ENCODE results near the gene KLF6. TPM values are rescaled to one million over a fixed set of nuclear protein-coding genes. Genes with fewer than 3 reads are reported as not detected.

The KLF6 gene
- total and polyA plus RNA-seq, 4 donors = 44.2 to 384 (median 165) TPM

GRCh38 chr10:3782146-3782450 is 2.9 kb downstream of the KLF6 start:
- peak overlapping the region; percentile 85 to 92 for H3K27ac ChIP-seq (ENCODE audit: low read depth in 1 of 2, low read length in 2 of 2)
- intact Hi-C loops (cut with DNase I) = loop anchor here (5.0 to 10.0 kb wide), 7 partner anchors 155 to 985 kb away; no protein-coding TSS in a partner anchor
- 1% methylated on average over 8 of the region's 8 CpGs for WGBS, 2 donors
- DNase-seq (no peak), ATAC-seq (ENCODE audit: low FRiP score) (no peak)
- H3K27me3 ChIP-seq (ENCODE audit: control insufficient read depth in 1 of 2, insufficient read depth in 2 of 2, low read length in 1 of 2) = no peaks in the 10 kb centered on the region
- H3K4me1 ChIP-seq (ENCODE audit: control insufficient read depth in 1 of 2, insufficient read depth in 2 of 2, low read length in 2 of 2) = peaks cover 0 to 4% of the 10 kb centered on the region in 2 donors
- H3K36me3 ChIP-seq (ENCODE audit: control insufficient read depth in 1 of 2, insufficient read depth in 2 of 2, low read length in 1 of 2) = peaks cover 0 to 17% of the 10 kb centered on the region in 2 donors
- no peaks in the 10 kb centered on the region for H3K9me3 ChIP-seq (ENCODE audit: control insufficient read depth, low read length)
- H3K4me3 ChIP-seq (ENCODE audit: low read length in 2 of 2) = peak overlapping the region; percentile 80 to 100

- peaks cover 0 to 17% of the 10 kb centered on the region in 2 donors for H3K36me3 ChIP-seq (ENCODE audit: control insufficient read depth in 1 of 2, insufficient read depth in 2 of 2, low read length in 1 of 2)
- no peaks in the 10 kb centered on the region for H3K27me3 ChIP-seq (ENCODE audit: control insufficient read depth in 1 of 2, insufficient read depth in 2 of 2, low read length in 1 of 2)
- peak overlapping the region; percentile 80 to 100 for H3K4me3 ChIP-seq (ENCODE audit: low read length in 2 of 2)
- DNase-seq = peak; percentile 81 to 85
- H3K4me1 ChIP-seq (ENCODE audit: control insufficient read depth in 1 of 2, insufficient read depth in 2 of 2, low read length in 2 of 2) = peaks cover 0 to 4% of the 10 kb centered on the region in 2 donors
- WGBS, 2 donors = 1 to 6% methylated on average over 31 of the region's 31 CpGs
- H3K27ac ChIP-seq (ENCODE audit: low read depth in 1 of 2, low read length in 2 of 2) = peak overlapping the region; percentile 85 to 92
- no peaks in the 10 kb centered on the region for H3K9me3 ChIP-seq (ENCODE audit: control insufficient read depth, low read length)
- intact Hi-C loops (cut with DNase I) = loop anchor here (2.0 to 10.0 kb wide), 8 partner anchors 156 to 986 kb away; no protein-coding TSS in a partner anchor
- ATAC-seq (ENCODE audit: low FRiP score) = no peak
Observed at GRCh38 chr10:3781468-3782145, 3.4 kb downstream of the KLF6 start.

GRCh38 chr10:3780771-3781467 is 4.1 kb downstream of the KLF6 start:
- Histone ChIP-seq H3K36me3 (ENCODE audit: control insufficient read depth in 1 of 2, insufficient read depth in 2 of 2, low read length in 1 of 2) (peaks cover 0 to 19% of the 10 kb centered on the region in 2 donors), H3K9me3 (ENCODE audit: control insufficient read depth, low read length) (no peaks in the 10 kb centered on the region), H3K27ac (ENCODE audit: low read depth in 1 of 2, low read length in 2 of 2) (peak overlapping the region; percentile 50 to 92), H3K4me3 (ENCODE audit: low read length in 2 of 2) (peak overlapping the region; percentile 80 to 100), H3K4me1 (ENCODE audit: control insufficient read depth in 1 of 2, insufficient read depth in 2 of 2, low read length in 2 of 2) (peaks cover 0 to 4% of the 10 kb centered on the region in 2 donors), H3K27me3 (ENCODE audit: control insufficient read depth in 1 of 2, insufficient read depth in 2 of 2, low read length in 1 of 2) (no peaks in the 10 kb centered on the region)
- ATAC-seq (ENCODE audit: low FRiP score) (no peak), DNase-seq (no peak)
- WGBS, 2 donors = 4 to 6% methylated on average over 16 of the region's 16 CpGs
- intact Hi-C loops (cut with DNase I) = loop anchor here (2.0 to 10.0 kb wide), 8 partner anchors 156 to 986 kb away; no protein-coding TSS in a partner anchor

GRCh38 chr10:3780021-3780770 is 4.8 kb downstream of the KLF6 start:
- Histone ChIP-seq H3K27me3 (ENCODE audit: control insufficient read depth in 1 of 2, insufficient read depth in 2 of 2, low read length in 1 of 2) (no peaks in the 10 kb centered on the region), H3K4me1 (ENCODE audit: control insufficient read depth in 1 of 2, insufficient read depth in 2 of 2, low read length in 2 of 2) (peaks cover 0 to 7% of the 10 kb centered on the region in 2 donors), H3K36me3 (ENCODE audit: control insufficient read depth in 1 of 2, insufficient read depth in 2 of 2, low read length in 1 of 2) (peaks cover 0 to 19% of the 10 kb centered on the region in 2 donors), H3K4me3 (ENCODE audit: low read length in 2 of 2) (peak overlapping the region; percentile 80 to 100), H3K27ac (ENCODE audit: low read depth in 1 of 2, low read length in 2 of 2) (peak overlapping the region; percentile 50 to 92), H3K9me3 (ENCODE audit: control insufficient read depth, low read length) (no peaks in the 10 kb centered on the region)
- WGBS, 2 donors = 4 to 5% methylated on average over 17 of the region's 17 CpGs
- no peak for ATAC-seq (ENCODE audit: low FRiP score)
- peak in 1 of 2 donors; percentile 58 for DNase-seq
- intact Hi-C loops (cut with DNase I) = loop anchor here (2.0 to 10.0 kb wide), 8 partner anchors 157 to 987 kb away; no protein-coding TSS in a partner anchor

GRCh38 chr10:3779158-3779741 is 5.8 kb downstream of the KLF6 start:
- intact Hi-C loops (cut with DNase I) = loop anchor here (5.0 to 10.0 kb wide), 2 partner anchors 284 to 327 kb away; no protein-coding TSS in a partner anchor
- DNase-seq (peak in 1 of 2 donors; percentile 78), ATAC-seq (ENCODE audit: low FRiP score) (no peak)
- Histone ChIP-seq H3K4me1 (ENCODE audit: control insufficient read depth in 1 of 2, insufficient read depth in 2 of 2, low read length in 2 of 2) (peaks cover 0 to 7% of the 10 kb centered on the region in 2 donors), H3K27ac (ENCODE audit: low read depth in 1 of 2, low read length in 2 of 2) (peak overlapping the region; percentile 15 to 92), H3K4me3 (ENCODE audit: low read length in 2 of 2) (peak overlapping the region in 1 of 2 donors; percentile 100), H3K9me3 (ENCODE audit: control insufficient read depth, low read length) (no peaks in the 10 kb centered on the region), H3K27me3 (ENCODE audit: control insufficient read depth in 1 of 2, insufficient read depth in 2 of 2, low read length in 1 of 2) (no peaks in the 10 kb centered on the region), H3K36me3 (ENCODE audit: control insufficient read depth in 1 of 2, insufficient read depth in 2 of 2, low read length in 1 of 2) (peaks cover 0 to 19% of the 10 kb centered on the region in 2 donors)
- WGBS, 2 donors = 24 to 32% methylated on average over 14 of the region's 14 CpGs

GRCh38 chr10:3778692-3779157 is 6.3 kb downstream of the KLF6 start:
- WGBS, 2 donors = 31 to 34% methylated on average over 3 of the region's 3 CpGs

GRCh38 chr10:3777981-3778691 is 6.9 kb downstream of the KLF6 start:
- Histone ChIP-seq H3K36me3 (ENCODE audit: control insufficient read depth in 1 of 2, insufficient read depth in 2 of 2, low read length in 1 of 2) (peaks cover 0 to 19% of the 10 kb centered on the region in 2 donors), H3K9me3 (ENCODE audit: control insufficient read depth, low read length) (no peaks in the 10 kb centered on the region), H3K4me1 (ENCODE audit: control insufficient read depth in 1 of 2, insufficient read depth in 2 of 2, low read length in 2 of 2) (peaks cover 0 to 7% of the 10 kb centered on the region in 2 donors), H3K27ac (ENCODE audit: low read depth in 1 of 2, low read length in 2 of 2) (peak overlapping the region; percentile 16 to 97), H3K4me3 (ENCODE audit: low read length in 2 of 2) (no peak overlapping the region), H3K27me3 (ENCODE audit: control insufficient read depth in 1 of 2, insufficient read depth in 2 of 2, low read length in 1 of 2) (no peaks in the 10 kb centered on the region)
- DNase-seq (no peak), ATAC-seq (ENCODE audit: low FRiP score) (no peak)
- intact Hi-C loops (cut with DNase I) = loop anchor here (5.0 to 10.0 kb wide), 2 partner anchors 283 to 326 kb away; no protein-coding TSS in a partner anchor
- WGBS, 2 donors = 29% methylated on average over 7 of the region's 7 CpGs

More at GRCh38 chr10:3778692-3779157, 6.3 kb downstream of the KLF6 start:
- Histone ChIP-seq H3K4me1 (ENCODE audit: control insufficient read depth in 1 of 2, insufficient read depth in 2 of 2, low read length in 2 of 2) (peaks cover 0 to 7% of the 10 kb centered on the region in 2 donors), H3K36me3 (ENCODE audit: control insufficient read depth in 1 of 2, insufficient read depth in 2 of 2, low read length in 1 of 2) (peaks cover 0 to 19% of the 10 kb centered on the region in 2 donors), H3K9me3 (ENCODE audit: control insufficient read depth, low read length) (no peaks in the 10 kb centered on the region), H3K4me3 (ENCODE audit: low read length in 2 of 2) (peak overlapping the region in 1 of 2 donors; percentile 100), H3K27ac (ENCODE audit: low read depth in 1 of 2, low read length in 2 of 2) (peak overlapping the region; percentile 16 to 93), H3K27me3 (ENCODE audit: control insufficient read depth in 1 of 2, insufficient read depth in 2 of 2, low read length in 1 of 2) (no peaks in the 10 kb centered on the region)
- intact Hi-C loops (cut with DNase I) = loop anchor here (5.0 to 10.0 kb wide), 2 partner anchors 284 to 326 kb away; no protein-coding TSS in a partner anchor
- DNase-seq (no peak), ATAC-seq (ENCODE audit: low FRiP score) (no peak)
